Measurements from ENCODE around the gene IRF2BPL.

The IRF2BPL gene

GRCh38 chr14:77055306-77055705, 26.8 kb upstream of the IRF2BPL start:
- H3K4me1 ChIP-seq (ENCODE audit: control extremely low read depth in 1 of 4, control insufficient read depth in 4 of 4, insufficient read depth in 4 of 4, low read length in 3 of 4): peaks cover 0 to 20% (median 11%) of the 10 kb centered on the region in 4 experiments
- H3K4me3 ChIP-seq (ENCODE audit: control insufficient read depth in 1 of 7, extremely low read depth in 1 of 7, insufficient read depth in 4 of 7, low read depth in 2 of 7, low read length in 6 of 7): no peak overlapping the region
- ChIA-PET POLR2A (no interaction called here), CTCF (interaction anchor here (0.9 to 35.8 kb wide), 18 partner anchors 9 to 209 kb away, joined by 3 to 421 read pairs (median 5); partner anchors contain the start of gene IRF2BPL)
- WGBS (ENCODE audit: insufficient coverage): 100% methylated on average over 4 of the region's 5 CpGs
- H3K36me3 ChIP-seq (ENCODE audit: control insufficient read depth in 4 of 4, insufficient read depth in 4 of 4, low read length in 3 of 4): no peaks in the 10 kb centered on the region
- H3K9me3 ChIP-seq (ENCODE audit: control extremely low read depth in 1 of 5, control insufficient read depth in 4 of 5, insufficient read depth in 2 of 5, low read depth in 1 of 5, low read length in 4 of 5): peaks cover 0 to 6% (median 0%) of the 10 kb centered on the region in 5 experiments
- no peak for DNase-seq
- no peaks in the 10 kb centered on the region for H3K27me3 ChIP-seq (replicated peaks in 2 of 5; ENCODE audit: control insufficient read depth in 4 of 5, insufficient read depth in 5 of 5, low read length in 4 of 5)
- H3K27ac ChIP-seq (ENCODE audit: insufficient read depth in 1 of 2, low read depth in 1 of 2, low read length in 2 of 2, poor library complexity in 1 of 2, severe bottlenecking in 2 of 2): no peak overlapping the region

- Histone ChIP-seq H3K4me3 (ENCODE audit: control insufficient read depth in 1 of 7, extremely low read depth in 1 of 7, insufficient read depth in 4 of 7, low read depth in 2 of 7, low read length in 6 of 7) (no peak overlapping the region), H3K27me3 (replicated peaks in 2 of 5; ENCODE audit: control insufficient read depth in 4 of 5, insufficient read depth in 5 of 5, low read length in 4 of 5) (no peaks in the 10 kb centered on the region), H3K36me3 (ENCODE audit: control insufficient read depth in 4 of 4, insufficient read depth in 4 of 4, low read length in 3 of 4) (no peaks in the 10 kb centered on the region), H3K9me3 (ENCODE audit: control extremely low read depth in 1 of 5, control insufficient read depth in 4 of 5, insufficient read depth in 2 of 5, low read depth in 1 of 5, low read length in 4 of 5) (peaks cover 0 to 6% (median 0%) of the 10 kb centered on the region in 5 experiments), H3K4me1 (ENCODE audit: control extremely low read depth in 1 of 4, control insufficient read depth in 4 of 4, insufficient read depth in 4 of 4, low read length in 3 of 4) (peaks cover 0 to 22% (median 11%) of the 10 kb centered on the region in 4 experiments), H3K27ac (ENCODE audit: insufficient read depth in 1 of 2, low read depth in 1 of 2, low read length in 2 of 2, poor library complexity in 1 of 2, severe bottlenecking in 2 of 2) (no peak overlapping the region)
- CTCF ChIA-PET: interaction anchor here (0.7 to 35.8 kb wide), 43 partner anchors 8 to 189 kb away, joined by 3 to 421 read pairs (median 4); partner anchors contain the start of gene IRF2BPL
- 33% methylated on average over 14 of the region's 21 CpGs for WGBS (ENCODE audit: insufficient coverage)
- DNase-seq: peak; percentile 87 to 89 (median 89)
- POLR2A ChIA-PET: interaction anchor here (1.0 kb wide), 1 partner anchor 140 kb away, joined by 3 read pairs; no protein-coding TSS in a partner anchor
These were observed 24.7 kb upstream of the IRF2BPL start for GRCh38 chr14:77053046-77053841.

- Histone ChIP-seq H3K36me3 (ENCODE audit: control insufficient read depth in 4 of 4, insufficient read depth in 4 of 4, low read length in 3 of 4) (no peaks in the 10 kb centered on the region), H3K27ac (ENCODE audit: insufficient read depth in 1 of 2, low read depth in 1 of 2, low read length in 2 of 2, poor library complexity in 1 of 2, severe bottlenecking in 2 of 2) (no peak overlapping the region), H3K9me3 (ENCODE audit: control extremely low read depth in 1 of 5, control insufficient read depth in 4 of 5, insufficient read depth in 2 of 5, low read depth in 1 of 5, low read length in 4 of 5) (peaks cover 0 to 6% (median 0%) of the 10 kb centered on the region in 5 experiments), H3K4me1 (ENCODE audit: control extremely low read depth in 1 of 4, control insufficient read depth in 4 of 4, insufficient read depth in 4 of 4, low read length in 3 of 4) (peaks cover 0 to 30% (median 11%) of the 10 kb centered on the region in 4 experiments), H3K27me3 (replicated peaks in 2 of 5; ENCODE audit: control insufficient read depth in 4 of 5, insufficient read depth in 5 of 5, low read length in 4 of 5) (no peaks in the 10 kb centered on the region), H3K4me3 (ENCODE audit: control insufficient read depth in 1 of 7, extremely low read depth in 1 of 7, insufficient read depth in 4 of 7, low read depth in 2 of 7, low read length in 6 of 7) (no peak overlapping the region)
- ChIA-PET POLR2A (no interaction called here), CTCF (interaction anchor here (0.9 to 35.8 kb wide), 29 partner anchors 7 to 188 kb away, joined by 3 to 421 read pairs (median 5); partner anchors contain the start of gene IRF2BPL)
- DNase-seq: no peak
- 96% methylated on average over 7 of the region's 8 CpGs for WGBS (ENCODE audit: insufficient coverage)
These were observed 24.0 kb upstream of the IRF2BPL start for GRCh38 chr14:77052281-77053044.

GRCh38 chr14:77051116-77051515, 22.6 kb upstream of the IRF2BPL start:
- no peak overlapping the region for H3K27ac ChIP-seq (ENCODE audit: insufficient read depth in 1 of 2, low read depth in 1 of 2, low read length in 2 of 2, poor library complexity in 1 of 2, severe bottlenecking in 2 of 2)
- no peak for DNase-seq
- no peaks in the 10 kb centered on the region for H3K36me3 ChIP-seq (ENCODE audit: control insufficient read depth in 4 of 4, insufficient read depth in 4 of 4, low read length in 3 of 4)
- H3K27me3 ChIP-seq (replicated peaks in 2 of 5; ENCODE audit: control insufficient read depth in 4 of 5, insufficient read depth in 5 of 5, low read length in 4 of 5): no peaks in the 10 kb centered on the region
- CTCF ChIA-PET: interaction anchor here (0.5 to 35.8 kb wide), 15 partner anchors 9 to 180 kb away, joined by 3 to 421 read pairs (median 4); no protein-coding TSS in a partner anchor
- H3K4me3 ChIP-seq (ENCODE audit: control insufficient read depth in 1 of 7, extremely low read depth in 1 of 7, insufficient read depth in 4 of 7, low read depth in 2 of 7, low read length in 6 of 7): no peak overlapping the region
- peaks cover 0 to 4% (median 0%) of the 10 kb centered on the region in 5 experiments for H3K9me3 ChIP-seq (ENCODE audit: control extremely low read depth in 1 of 5, control insufficient read depth in 4 of 5, insufficient read depth in 2 of 5, low read depth in 1 of 5, low read length in 4 of 5)
- peaks cover 0 to 42% (median 16%) of the 10 kb centered on the region in 4 experiments for H3K4me1 ChIP-seq (ENCODE audit: control extremely low read depth in 1 of 4, control insufficient read depth in 4 of 4, insufficient read depth in 4 of 4, low read length in 3 of 4)
- 96% methylated on average over 6 of the region's 11 CpGs for WGBS (ENCODE audit: insufficient coverage)
- POLR2A ChIA-PET: interaction anchor here (0.6 kb wide), 1 partner anchor 82 kb away, joined by 3 read pairs; no protein-coding TSS in a partner anchor

- DNase-seq: no peak
- 90% methylated on average over 3 of the region's 3 CpGs for WGBS (ENCODE audit: insufficient coverage)
- POLR2A ChIA-PET: no interaction called here
- Histone ChIP-seq H3K27me3 (replicated peaks in 2 of 5; ENCODE audit: control insufficient read depth in 4 of 5, insufficient read depth in 5 of 5, low read length in 4 of 5) (no peaks in the 10 kb centered on the region), H3K27ac (ENCODE audit: insufficient read depth in 1 of 2, low read depth in 1 of 2, low read length in 2 of 2, poor library complexity in 1 of 2, severe bottlenecking in 2 of 2) (no peak overlapping the region), H3K36me3 (ENCODE audit: control insufficient read depth in 4 of 4, insufficient read depth in 4 of 4, low read length in 3 of 4) (no peaks in the 10 kb centered on the region), H3K4me3 (ENCODE audit: control insufficient read depth in 1 of 7, extremely low read depth in 1 of 7, insufficient read depth in 4 of 7, low read depth in 2 of 7, low read length in 6 of 7) (no peak overlapping the region), H3K4me1 (ENCODE audit: control extremely low read depth in 1 of 4, control insufficient read depth in 4 of 4, insufficient read depth in 4 of 4, low read length in 3 of 4) (peaks cover 17 to 74% (median 47%) of the 10 kb centered on the region in 4 experiments), H3K9me3 (ENCODE audit: control extremely low read depth in 1 of 5, control insufficient read depth in 4 of 5, insufficient read depth in 2 of 5, low read depth in 1 of 5, low read length in 4 of 5) (no peaks in the 10 kb centered on the region)
- CTCF ChIA-PET: interaction anchor here (1.1 to 35.8 kb wide), 7 partner anchors 16 to 171 kb away, joined by 3 to 421 read pairs (median 5); no protein-coding TSS in a partner anchor
These were observed 18.2 kb upstream of the IRF2BPL start for GRCh38 chr14:77046721-77047120.

- H3K27ac ChIP-seq (ENCODE audit: insufficient read depth in 1 of 2, low read depth in 1 of 2, low read length in 2 of 2, poor library complexity in 1 of 2, severe bottlenecking in 2 of 2): no peak overlapping the region
- no peaks in the 10 kb centered on the region for H3K27me3 ChIP-seq (replicated peaks in 2 of 5; ENCODE audit: control insufficient read depth in 4 of 5, insufficient read depth in 5 of 5, low read length in 4 of 5)
- ChIA-PET CTCF (interaction anchor here (0.7 to 35.8 kb wide), 14 partner anchors 8 to 174 kb away, joined by 3 to 421 read pairs (median 4); no protein-coding TSS in a partner anchor), POLR2A (no interaction called here)
- 89% methylated on average over 2 of the region's 9 CpGs for WGBS (ENCODE audit: insufficient coverage)
- H3K9me3 ChIP-seq (ENCODE audit: control extremely low read depth in 1 of 5, control insufficient read depth in 4 of 5, insufficient read depth in 2 of 5, low read depth in 1 of 5, low read length in 4 of 5): no peaks in the 10 kb centered on the region
- no peaks in the 10 kb centered on the region for H3K36me3 ChIP-seq (ENCODE audit: control insufficient read depth in 4 of 4, insufficient read depth in 4 of 4, low read length in 3 of 4)
- DNase-seq: no peak
- H3K4me1 ChIP-seq (ENCODE audit: control extremely low read depth in 1 of 4, control insufficient read depth in 4 of 4, insufficient read depth in 4 of 4, low read length in 3 of 4): peaks cover 28 to 78% (median 58%) of the 10 kb centered on the region in 4 experiments
- H3K4me3 ChIP-seq (ENCODE audit: control insufficient read depth in 1 of 7, extremely low read depth in 1 of 7, insufficient read depth in 4 of 7, low read depth in 2 of 7, low read length in 6 of 7): no peak overlapping the region
These were observed 17.0 kb upstream of the IRF2BPL start for GRCh38 chr14:77045238-77046162.
